GM12873 (cell line): Measurements from ENCODE around the gene MFSD2A.

ENCODE experiments used
- CTCF ChIP-seq: IDR thresholded peaks from 2 replicates; pipeline ENCODE4 v1.5.1; 2012; ENCODE audit warnings: low read depth, mild to moderate bottlenecking, moderate library complexity, low read length, control low read depth; ENCODE audit not compliant: insufficient read depth; ENCODE audit errors: missing control alignments

Gene MFSD2A

GRCh38 chr1:40017951-40018575 lies 63.1 kb downstream of the MFSD2A start:
- no peak for TF ChIP-seq CTCF
